Heart right ventricle (tissue), 12 donors: ENCODE data around the gene PPP1R3C. TPM values are rescaled to one million over a fixed set of nuclear protein-coding genes. Genes with fewer than 3 reads are reported as not detected.

Experiments used
- polyA plus RNA-seq, 2 donors: library from polyadenylated mRNA; stranded (reverse); fragments of 200-250 nt; gene quantifications; one replicate each; pipeline ENCODE4 v1.2.3, GENCODE V29; 2013
- total RNA-seq, 10 donors: library from RNA; stranded (reverse); fragmentation: NEBNext Ultra II Directional in 3 of 10; extraction: Animal tissue kit (Norgen Biotek cat#: 25700) in 3 of 10; gene quantifications; one replicate each; pipeline versions ENCODE4 v1.2.1 to v1.2.4, GENCODE V29; 2021 to 2023
- donor health status: ischemic (EF 13 %, LVEDD 7.1; RV severe dilation, severe dysfunction).
- donor health status: healthy with polysubstance abuse.
- donor health status: DM: no; HTN: yes; CAD: no.
- donor health status: DM: no; HTN: no; CAD: no.
- donor health status: ischemic (EF 25% LVEDD 6.9; RV normal size, moderate dysfunction).
- donor health status: ischemic (EF 25% LVEDD 5.7; RV mildly dilated, moderate dysfunction).
- donor health status: healthy.
- donor health status: nonischemic (EF 11% LVEDD 7.7; RV severe dilation, severe dysfunction).
- donor health status: DM: yes; HTN: yes; CAD: no.
- donor health status: PGD.
- donor health status: ischemic (EF 29% LVEDD 5.4; RV normal size, mild dysfunction).
- donor health status: nonischemic (EF 23%, LVEDD 6.1; RV moderate dilation, normal function).

The PPP1R3C gene
- total and polyA plus RNA-seq, 12 donors: 27.5 to 315 (median 169) TPM

Other genes starting within 250 kb of the PPP1R3C start
- 1 to 10 TPM; 3.1 to 6.9 (median 5.4) TPM for gene HECTD2, start 222.7 kb downstream of the PPP1R3C start, total RNA-seq
- gene HECTD2, start 222.7 kb downstream of the PPP1R3C start, polyA plus RNA-seq: 1 to 10 TPM; 2.2 to 5.2 TPM
- gene TNKS2, start 165.4 kb upstream of the PPP1R3C start, total RNA-seq: 10 to 100 TPM; 11.8 to 21.1 (median 14.3) TPM
- 1 to 10 TPM; 4.7 to 6.4 TPM for gene TNKS2, start 165.4 kb upstream of the PPP1R3C start, polyA plus RNA-seq